ENCODE results near the gene LSM5. TPM values are rescaled to one million over a fixed set of nuclear protein-coding genes. Genes with fewer than 3 reads are reported as not detected.

Gene LSM5
- total RNA-seq, 1 donor from 2014 or later: 48.0 TPM

- TF ChIP-seq CTCF (IDR thresholded peaks at IDR 0.05; ENCODE audit: unreplicated experiment): no peak
Measured at GRCh38 chr7:32535162-32535702, 45.1 kb upstream of the LSM5 start.

GRCh38 chr7:32533276-32534029 is 43.3 kb upstream of the LSM5 start:
- Mint-ChIP-seq H3K9me3 (no peaks in the 10 kb centered on the region), H3K4me1 (peaks cover 3% of the 10 kb centered on the region), H3K27me3 (ENCODE audit: low read depth) (no peaks in the 10 kb centered on the region), H3K4me3 (no peak overlapping the region), H3K27ac (peak overlapping the region; percentile 21), H3K36me3 (no peaks in the 10 kb centered on the region)
- TF ChIP-seq CTCF (IDR thresholded peaks at IDR 0.05; ENCODE audit: unreplicated experiment): no peak
- DNase-seq (ENCODE audit: low spot score in 2 of 2, unreplicated experiment in 2 of 2): no peak

More at GRCh38 chr7:32535162-32535702, 45.1 kb upstream of the LSM5 start:
- DNase-seq (ENCODE audit: low spot score in 2 of 2, unreplicated experiment in 2 of 2): no peak
- Mint-ChIP-seq H3K4me3 (no peak overlapping the region), H3K27me3 (ENCODE audit: low read depth) (no peaks in the 10 kb centered on the region), H3K27ac (no peak overlapping the region), H3K4me1 (peaks cover 3% of the 10 kb centered on the region), H3K9me3 (peaks cover 3% of the 10 kb centered on the region), H3K36me3 (peaks cover 3% of the 10 kb centered on the region)

GRCh38 chr7:32532716-32533115 is 42.5 kb upstream of the LSM5 start:
- Mint-ChIP-seq H3K9me3 (no peaks in the 10 kb centered on the region), H3K27ac (no peak overlapping the region), H3K27me3 (ENCODE audit: low read depth) (no peaks in the 10 kb centered on the region), H3K4me3 (no peak overlapping the region), H3K4me1 (peaks cover 3% of the 10 kb centered on the region), H3K36me3 (peaks cover 5% of the 10 kb centered on the region)
- no peak for DNase-seq (ENCODE audit: low spot score in 2 of 2, unreplicated experiment in 2 of 2)
- TF ChIP-seq CTCF (IDR thresholded peaks at IDR 0.05; ENCODE audit: unreplicated experiment): no peak

- peaks cover 6% of the 10 kb centered on the region for H3K36me3 Mint-ChIP-seq
- no peak overlapping the region for H3K4me3 Mint-ChIP-seq
- H3K27ac Mint-ChIP-seq: no peak overlapping the region
- no peak for TF ChIP-seq CTCF (IDR thresholded peaks at IDR 0.05; ENCODE audit: unreplicated experiment)
- no peaks in the 10 kb centered on the region for H3K27me3 Mint-ChIP-seq (ENCODE audit: low read depth)
- DNase-seq (ENCODE audit: low spot score in 2 of 2, unreplicated experiment in 2 of 2): no peak
- H3K4me1 Mint-ChIP-seq: peaks cover 3% of the 10 kb centered on the region
- H3K9me3 Mint-ChIP-seq: no peaks in the 10 kb centered on the region
Measured at GRCh38 chr7:32532086-32532485, 41.9 kb upstream of the LSM5 start.

GRCh38 chr7:32531402-32531801 is 41.2 kb upstream of the LSM5 start:
- Mint-ChIP-seq H3K27me3 (ENCODE audit: low read depth) (no peaks in the 10 kb centered on the region), H3K4me1 (peaks cover 3% of the 10 kb centered on the region), H3K27ac (no peak overlapping the region), H3K4me3 (no peak overlapping the region), H3K36me3 (peaks cover 6% of the 10 kb centered on the region), H3K9me3 (no peaks in the 10 kb centered on the region)
- no peak for DNase-seq (ENCODE audit: low spot score in 2 of 2, unreplicated experiment in 2 of 2)
- no peak for TF ChIP-seq CTCF (IDR thresholded peaks at IDR 0.05; ENCODE audit: unreplicated experiment)

Data from mesothelial cell of epicardium (in vitro differentiated cells).